HG02970 (cell line): ENCODE results near the gene F3.

ENCODE experiments used
- ATAC-seq: cut with Tn5 transposase; IDR thresholded peaks from one replicate; pipeline ENCODE4 v1.9.1; 2021; ENCODE audit warnings: mild to moderate bottlenecking, moderate library complexity, moderate number of reproducible peaks; ENCODE audit not compliant: unreplicated experiment, low FRiP score

F3 gene

DNA sequence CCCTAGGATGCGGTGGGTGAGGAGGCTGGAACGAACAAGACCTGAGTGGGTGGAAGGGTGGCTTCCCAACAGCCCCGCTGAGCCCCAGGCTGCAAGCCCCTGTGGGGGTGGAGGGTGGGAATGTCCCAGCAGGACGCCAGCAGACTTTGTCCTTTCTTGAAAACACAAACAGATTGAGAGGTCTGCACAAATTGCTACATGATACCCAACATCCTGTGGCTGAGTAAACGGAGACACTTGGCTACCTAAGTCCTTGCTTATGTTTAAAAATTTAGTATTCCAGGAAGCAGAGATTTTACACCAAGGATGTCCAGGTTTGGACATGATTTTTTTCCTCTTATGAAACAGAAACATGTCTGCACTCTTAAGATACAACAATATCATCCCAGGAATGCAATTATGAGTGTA is 11.8 kb upstream of the F3 start:
- ATAC-seq: no peak

DNA sequence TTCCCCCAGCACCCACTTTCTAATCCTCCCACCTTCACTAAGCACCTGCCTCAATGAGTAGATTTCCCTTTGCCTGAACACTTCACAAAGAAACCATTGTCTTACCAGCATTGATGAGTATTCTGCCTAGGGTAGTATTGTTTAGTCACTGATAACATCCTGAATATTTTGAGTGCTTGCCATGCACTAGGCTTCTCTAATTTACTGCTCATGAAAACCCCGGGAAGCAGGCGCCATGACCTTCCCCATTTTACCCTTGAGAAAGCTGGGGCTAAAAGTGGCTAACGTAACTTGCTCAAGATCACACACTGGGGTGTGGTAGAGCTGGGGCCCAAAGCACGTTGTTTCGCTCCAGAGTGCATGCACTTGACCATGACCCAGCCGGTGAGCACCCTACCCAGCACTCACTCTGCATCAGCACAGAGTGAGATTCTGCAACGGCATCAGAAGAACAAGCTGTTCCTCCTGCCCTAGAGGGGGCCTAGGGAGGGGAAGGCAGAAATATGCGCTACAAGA is 10.6 kb upstream of the F3 start:
- ATAC-seq: no peak

GRCh38 chr1:94551449-94551848 is 9.9 kb upstream of the F3 start:
- ATAC-seq: no peak

DNA sequence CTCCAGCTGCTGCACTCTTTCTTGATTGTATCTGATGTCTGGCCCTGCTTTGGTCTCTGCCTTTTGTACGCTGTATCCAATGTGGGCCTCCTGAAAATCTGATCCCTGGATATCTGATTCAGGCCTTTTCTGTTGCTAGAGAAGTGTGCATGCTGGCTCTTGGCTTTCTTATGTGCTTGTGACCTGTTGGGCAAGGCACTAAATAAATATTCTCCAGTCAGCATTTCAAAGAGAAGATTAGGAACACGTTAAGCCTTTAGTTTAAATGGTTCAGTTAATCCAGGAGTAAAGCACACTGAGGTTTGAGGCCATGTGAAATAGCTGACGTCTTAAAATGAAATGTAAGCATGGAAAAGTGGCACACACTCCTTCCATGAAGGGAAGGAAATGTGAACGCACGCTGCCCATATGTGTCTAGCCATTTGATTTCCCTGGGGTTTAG is 9.3 kb upstream of the F3 start:
- no peak for ATAC-seq

GRCh38 chr1:94550396-94550795 is 8.8 kb upstream of the F3 start:
- no peak for ATAC-seq

DNA sequence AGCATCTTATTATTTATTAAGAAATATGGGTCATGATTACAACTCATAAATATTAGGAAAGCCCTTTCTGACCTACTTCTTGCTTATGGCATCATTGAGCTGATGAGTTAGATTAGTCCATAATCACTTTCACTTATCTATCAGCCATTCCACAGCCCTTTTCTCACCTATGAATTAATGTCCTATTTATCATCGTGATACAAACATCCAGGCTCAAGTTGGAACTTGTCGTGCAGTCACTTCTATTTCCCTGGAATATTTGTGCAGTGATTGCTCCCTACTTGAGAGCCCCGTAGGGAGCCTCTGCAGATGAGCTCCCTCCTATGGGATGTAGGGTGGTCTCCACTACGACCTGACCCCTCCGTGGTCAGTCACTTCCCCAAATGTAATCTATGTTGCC is 8.1 kb upstream of the F3 start:
- ATAC-seq: no peak

GRCh38 chr1:94544706-94545490 is 3.3 kb upstream of the F3 start:
- no peak for ATAC-seq

DNA sequence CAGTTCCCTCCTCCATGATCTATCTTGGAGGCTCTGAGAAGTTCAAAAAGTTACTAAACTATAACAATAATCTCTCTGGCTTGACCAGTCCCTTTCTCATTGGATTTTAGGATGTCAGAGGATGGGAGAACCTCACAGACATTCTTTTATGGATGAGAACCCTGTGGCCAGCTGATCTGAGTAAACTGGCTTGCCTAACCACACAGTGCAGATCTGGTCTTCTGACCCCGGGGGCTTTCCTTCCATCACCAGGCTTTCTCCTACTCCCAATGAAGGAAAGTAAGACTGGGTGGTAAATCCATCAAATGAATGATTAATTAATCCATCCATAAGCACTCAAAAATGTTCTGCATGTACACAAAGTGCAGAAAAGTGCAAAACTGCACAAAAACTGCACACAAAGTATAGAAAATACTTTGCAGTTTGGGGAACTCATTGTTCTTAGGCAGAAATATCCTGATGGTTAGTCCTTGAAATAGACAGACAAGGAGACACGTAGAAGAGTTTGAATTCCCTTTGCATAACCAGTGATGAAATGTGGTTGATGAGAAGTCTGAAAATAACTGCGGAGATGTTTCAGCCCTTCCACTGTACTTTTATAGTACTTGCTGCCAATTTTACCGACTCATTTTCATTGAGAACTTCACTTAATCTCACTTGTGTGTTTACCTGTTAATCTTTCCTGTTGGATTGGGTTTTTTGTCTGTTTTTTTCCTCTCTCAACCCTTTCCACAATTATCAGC is 2.5 kb upstream of the F3 start:
- ATAC-seq: no peak

DNA sequence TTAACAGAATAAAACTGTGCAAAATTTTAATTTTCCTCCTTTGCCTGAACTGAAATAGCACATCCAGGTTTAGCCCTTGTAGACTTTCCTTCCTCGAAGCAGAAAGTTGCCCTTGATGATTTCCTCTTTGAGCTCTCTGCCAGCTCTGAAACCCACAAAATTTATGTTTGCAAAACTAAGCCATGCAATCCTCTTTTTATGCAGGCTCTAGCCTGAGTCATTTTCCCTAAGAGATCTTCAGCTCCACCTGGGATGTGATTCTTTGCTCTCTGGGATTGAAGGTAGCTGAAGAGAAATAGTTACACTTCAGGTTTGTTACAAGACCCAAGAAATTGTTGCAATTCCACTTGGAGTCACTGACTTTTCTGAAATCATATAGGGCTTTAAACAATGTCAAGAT is 1.4 kb upstream of the F3 start:
- no peak for ATAC-seq

GRCh38 chr1:94542088-94542870 is 720 bp upstream of the F3 start:
- ATAC-seq: no peak

DNA sequence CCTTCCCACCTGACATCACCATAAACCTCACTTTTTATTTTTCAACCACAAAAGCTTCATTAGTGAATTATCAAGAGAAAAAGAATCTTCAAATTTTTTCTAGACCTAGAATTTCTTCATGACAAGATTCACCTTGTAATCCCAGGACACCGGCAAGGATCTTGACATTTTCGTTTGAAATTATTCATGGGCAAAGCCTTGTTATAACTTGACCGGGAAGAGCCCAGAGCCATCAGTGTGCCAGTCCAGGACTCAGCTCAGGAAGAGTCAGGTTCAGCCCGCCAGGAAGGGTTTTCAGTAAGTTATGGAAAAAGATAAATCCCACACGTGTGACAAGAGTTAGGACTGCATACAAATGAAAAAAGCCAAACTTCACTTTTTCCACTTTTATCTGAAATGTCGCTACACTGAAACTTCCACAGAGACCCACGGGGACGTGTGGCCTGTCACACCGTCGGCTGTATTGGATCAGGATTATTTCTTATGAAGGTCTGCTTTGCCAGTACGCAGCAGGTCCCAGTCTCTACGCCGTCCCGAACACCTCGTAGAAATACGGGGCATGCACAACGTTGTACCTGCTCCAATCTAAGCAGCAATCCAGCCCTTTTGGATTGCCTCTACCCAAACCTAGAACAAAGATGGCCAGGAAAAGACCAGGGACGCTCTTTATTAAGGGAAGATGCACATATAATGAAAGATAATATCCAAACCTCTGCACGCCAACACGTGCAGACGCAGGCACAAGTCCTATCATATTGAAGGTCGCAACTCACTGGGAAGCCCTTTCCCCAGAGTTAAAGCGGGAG is 916 bp downstream of the F3 start:
- no peak for ATAC-seq

- no peak for ATAC-seq
Observed at GRCh38 chr1:94539496-94539895, 2.1 kb downstream of the F3 start.

DNA sequence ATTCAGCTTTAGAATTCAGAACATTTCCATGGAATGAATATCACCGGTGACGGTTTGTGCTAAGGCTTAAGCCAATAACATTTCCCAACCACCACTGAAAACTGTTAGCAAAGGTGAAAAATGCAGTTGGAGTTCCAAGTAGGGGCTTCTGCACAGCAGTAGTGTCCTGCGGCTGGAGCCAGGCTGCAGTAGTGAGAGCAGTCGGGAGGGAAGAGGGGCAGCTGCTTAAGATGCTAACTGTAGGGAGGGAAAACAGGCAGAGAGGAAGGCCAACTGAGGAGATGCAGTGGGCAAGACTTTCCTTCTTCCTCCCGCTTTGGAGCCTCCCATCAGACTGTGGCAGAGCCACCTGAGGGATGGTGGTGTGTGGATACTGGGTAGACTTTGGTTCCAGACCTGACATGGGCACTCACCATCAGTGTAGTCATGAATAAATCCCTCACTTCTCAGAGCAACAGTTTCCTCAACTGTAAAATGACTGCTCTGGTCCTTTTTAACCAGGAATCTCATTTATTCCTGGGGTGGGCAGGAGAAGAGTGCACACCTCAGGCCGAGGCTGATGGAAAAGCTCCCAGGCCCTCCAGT is 3.2 kb downstream of the F3 start:
- no peak for ATAC-seq

DNA sequence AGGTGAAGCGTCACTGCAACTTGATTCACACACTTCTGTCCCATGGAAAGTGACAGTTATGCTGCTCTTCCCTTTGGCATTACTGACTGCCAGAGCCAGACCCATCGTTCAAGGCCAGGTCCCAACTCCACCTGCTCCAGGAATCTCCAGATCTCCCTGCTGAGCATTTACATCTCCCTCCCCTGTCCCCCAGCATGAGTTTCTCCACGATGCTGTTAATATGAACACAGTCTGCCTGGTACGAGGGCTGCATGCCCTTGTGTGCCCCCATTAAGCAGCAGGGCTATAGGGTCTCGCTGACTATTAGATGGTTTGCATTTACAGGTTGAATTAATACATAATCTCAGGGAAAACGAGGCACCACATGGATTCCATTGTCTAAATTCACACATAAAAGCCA is 4.3 kb downstream of the F3 start:
- ATAC-seq: no peak

- ATAC-seq: no peak
Observed at GRCh38 chr1:94535879-94536278, 5.7 kb downstream of the F3 start.

- no peak for ATAC-seq
Observed at GRCh38 chr1:94535095-94535494, 6.5 kb downstream of the F3 start.

DNA sequence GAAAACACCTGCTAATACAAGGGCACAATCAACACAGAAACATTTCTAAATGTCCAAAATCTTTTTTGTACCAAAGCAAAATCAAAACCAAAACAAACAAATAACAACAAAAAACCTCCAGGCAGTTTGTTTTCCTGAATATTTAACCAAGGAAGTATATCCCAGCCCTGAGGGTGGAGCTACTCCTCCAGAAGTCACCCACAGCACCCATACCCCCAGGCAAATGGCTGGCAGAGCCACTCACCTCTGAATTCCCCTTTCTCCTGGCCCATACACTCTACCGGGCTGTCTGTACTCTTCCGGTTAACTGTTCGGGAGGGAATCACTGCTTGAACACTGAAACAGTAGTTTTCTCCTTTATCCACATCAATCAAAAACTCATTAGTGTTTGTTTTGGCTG is 9.5 kb downstream of the F3 start:
- no peak for ATAC-seq

- ATAC-seq: no peak
Observed at GRCh38 chr1:94531664-94532063, 9.9 kb downstream of the F3 start.

DNA sequence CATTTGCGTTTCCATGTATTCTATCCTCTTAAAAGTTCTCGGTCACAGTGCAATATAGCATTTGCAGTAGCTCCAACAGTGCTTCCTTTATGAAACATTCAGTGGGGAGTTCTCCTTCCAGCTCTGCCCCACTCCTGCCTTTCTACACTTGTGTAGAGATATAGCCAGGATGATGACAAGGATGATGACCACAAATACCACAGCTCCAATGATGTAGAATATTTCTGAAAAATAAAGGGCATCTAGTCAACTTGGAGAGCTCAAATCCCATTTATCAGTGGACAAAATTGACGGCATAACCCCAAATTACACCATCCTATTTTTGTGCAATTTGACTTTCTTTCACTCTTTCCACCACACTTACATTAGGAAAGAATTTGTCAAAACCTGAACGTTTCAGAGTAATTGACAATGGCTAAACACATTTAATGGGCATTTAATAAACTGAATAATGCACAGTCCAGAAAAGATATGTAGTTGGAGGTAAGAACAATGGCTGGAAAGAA is 11.1 kb downstream of the F3 start:
- no peak for ATAC-seq

GRCh38 chr1:94529416-94529815 is 12.1 kb downstream of the F3 start:
- ATAC-seq: no peak
